HEK293 (cell line): Measurements from ENCODE around the gene LRP8.

Source experiments
- CTCF ChIA-PET: fragments of 350-600 bp; formaldehyde crosslinking; extraction: SDS; loops from one replicate; lab custom pipeline; 2021; ENCODE audit warnings: antibody characterized with exemption; lab: Yijun Ruan, JAX
- POLR2A ChIA-PET: fragments of 300-600 bp; formaldehyde crosslinking; extraction: SDS; loops from one replicate; lab custom pipeline; 2020; ENCODE audit warnings: antibody characterized with exemption, inconsistent platforms; lab: Yijun Ruan, JAX
- H3K27ac ChIP-seq: fragments of 200-500 bp; sonication (Bioruptor generic); 2 replicates; pipeline ENCODE4 v1.5.1; 2014; ENCODE audit warnings: low read depth, low read length, control low read depth, inconsistent platforms; ENCODE audit errors: extremely low read depth
- H3K36me3 ChIP-seq, 2 experiments: fragments of 200-500 bp in 1 of 2; sonication (Bioruptor generic) in 1 of 2; 1 replicate in 1 of 2; 2 replicates in 1 of 2; pipeline ENCODE4 v1.5.1; 2014 to 2017; ENCODE audit warnings: inconsistent platforms in 2 of 2, low read length in 2 of 2; ENCODE audit not compliant: control insufficient read depth in 2 of 2, insufficient read depth in 1 of 2
- H3K4me1 ChIP-seq: fragments of 200-500 bp; sonication (Bioruptor generic); 2 replicates; pipeline ENCODE4 v1.5.1; 2014; ENCODE audit warnings: mild to moderate bottlenecking, low read length, inconsistent platforms; ENCODE audit not compliant: control insufficient read depth, insufficient read depth
- H3K4me3 ChIP-seq: 2 replicates; pipeline ENCODE4 v1.5.1; 2011; ENCODE audit warnings: low read depth, mild to moderate bottlenecking, control low read depth, low read length, moderate library complexity
- H3K9me3 ChIP-seq: fragments of 200-500 bp; sonication (Bioruptor generic); 2 replicates; pipeline ENCODE4 v1.5.1; 2014; ENCODE audit warnings: low read depth, low read length, inconsistent platforms; ENCODE audit not compliant: control insufficient read depth, insufficient read depth
- CTCF ChIP-seq: fragments of 450-650 bp; formaldehyde crosslinking; IDR thresholded peaks from 2 replicates; pipeline ENCODE4 v1.5.1; 2016; ENCODE audit warnings: missing biosample characterization, missing genetic modification characterization
- SALL2 ChIP-seq: fragments of 450-650 bp; formaldehyde crosslinking; IDR thresholded peaks from 2 replicates; pipeline ENCODE4 v1.5.0; 2017; ENCODE audit warnings: missing biosample characterization, mild to moderate bottlenecking, missing genetic modification characterization, borderline replicate concordance
- SCRT1 ChIP-seq: fragments of 450-650 bp; formaldehyde crosslinking; IDR thresholded peaks from 2 replicates; pipeline ENCODE4 v1.5.1; 2016; ENCODE audit warnings: missing biosample characterization, missing genetic modification characterization, borderline replicate concordance
- SP2 ChIP-seq: fragments of 450-650 bp; formaldehyde crosslinking; IDR thresholded peaks from 2 replicates; pipeline ENCODE4 v1.5.1; 2016; ENCODE audit warnings: missing biosample characterization, missing genetic modification characterization
- SP7 ChIP-seq: fragments of 450-650 bp; formaldehyde crosslinking; IDR thresholded peaks from 2 replicates; pipeline ENCODE4 v1.5.1; 2016; ENCODE audit warnings: missing biosample characterization, missing genetic modification characterization
- ZBTB20 ChIP-seq: fragments of 450-650 bp; formaldehyde crosslinking; IDR thresholded peaks from 2 replicates; pipeline ENCODE4 v1.5.1; 2016; ENCODE audit warnings: missing biosample characterization, missing genetic modification characterization
- ZBTB44 ChIP-seq: fragments of 450-650 bp; IDR thresholded peaks from 2 replicates; pipeline ENCODE4 v1.5.1; 2018; ENCODE audit warnings: missing biosample characterization, mild to moderate bottlenecking, missing genetic modification characterization
- ZBTB49 ChIP-seq: fragments of 450-650 bp; formaldehyde crosslinking; IDR thresholded peaks from 2 replicates; pipeline ENCODE4 v1.5.1; 2016; ENCODE audit warnings: missing biosample characterization, missing genetic modification characterization, low read depth
- ZEB2 ChIP-seq: fragments of 450-650 bp; formaldehyde crosslinking; IDR thresholded peaks from 2 replicates; pipeline ENCODE4 v1.5.1; 2016; ENCODE audit warnings: missing biosample characterization, missing genetic modification characterization
- ZFP37 ChIP-seq: fragments of 450-650 bp; formaldehyde crosslinking; IDR thresholded peaks from 2 replicates; pipeline ENCODE4 v1.5.1; 2016; ENCODE audit warnings: missing biosample characterization, missing genetic modification characterization
- ZNF121 ChIP-seq: fragments of 450-650 bp; formaldehyde crosslinking; IDR thresholded peaks from 2 replicates; pipeline ENCODE4 v1.5.1; 2016; ENCODE audit warnings: missing biosample characterization, missing genetic modification characterization
- ZNF138 ChIP-seq: fragments of 450-650 bp; formaldehyde crosslinking; IDR thresholded peaks from 2 replicates; pipeline ENCODE4 v1.5.1; 2016; ENCODE audit warnings: missing biosample characterization, missing genetic modification characterization, borderline replicate concordance
- ZNF214 ChIP-seq: fragments of 450-650 bp; formaldehyde crosslinking; IDR thresholded peaks from 2 replicates; pipeline ENCODE4 v1.5.1; 2017; ENCODE audit warnings: missing biosample characterization, mild to moderate bottlenecking, missing genetic modification characterization, borderline replicate concordance
- ZNF24 ChIP-seq: fragments of 450-650 bp; formaldehyde crosslinking; IDR thresholded peaks from 2 replicates; pipeline ENCODE4 v1.5.1; 2016; ENCODE audit warnings: missing biosample characterization, missing genetic modification characterization
- ZNF266 ChIP-seq: fragments of 450-650 bp; formaldehyde crosslinking; IDR thresholded peaks from 2 replicates; pipeline ENCODE4 v1.5.1; 2016; ENCODE audit warnings: missing biosample characterization, missing genetic modification characterization, low read depth
- ZNF280C ChIP-seq: fragments of 450-650 bp; formaldehyde crosslinking; IDR thresholded peaks from 2 replicates; pipeline ENCODE4 v1.5.1; 2016; ENCODE audit warnings: missing biosample characterization, missing genetic modification characterization
- ZNF473 ChIP-seq: fragments of 450-650 bp; formaldehyde crosslinking; IDR thresholded peaks from 2 replicates; pipeline ENCODE4 v1.5.1; 2017; ENCODE audit warnings: missing biosample characterization, missing genetic modification characterization
- ZNF585B ChIP-seq: fragments of 450-650 bp; formaldehyde crosslinking; IDR thresholded peaks from 2 replicates; pipeline ENCODE4 v1.5.1; 2016; ENCODE audit warnings: missing biosample characterization, missing genetic modification characterization
- ZNF626 ChIP-seq: fragments of 450-650 bp; sonication (Bioruptor Pico); formaldehyde crosslinking; IDR thresholded peaks from 2 replicates; pipeline ENCODE4 v1.5.1; 2018; ENCODE audit warnings: missing biosample characterization, missing genetic modification characterization, inconsistent platforms
- ZNF654 ChIP-seq: fragments of 450-650 bp; formaldehyde crosslinking; IDR thresholded peaks from 2 replicates; pipeline ENCODE4 v1.5.1; 2016; ENCODE audit warnings: low read depth, missing biosample characterization, missing genetic modification characterization
- ZNF692 ChIP-seq: fragments of 450-650 bp; formaldehyde crosslinking; IDR thresholded peaks from 2 replicates; pipeline ENCODE4 v1.5.1; 2016; ENCODE audit warnings: missing biosample characterization, missing genetic modification characterization
- ZNF707 ChIP-seq: fragments of 450-650 bp; formaldehyde crosslinking; IDR thresholded peaks from 2 replicates; pipeline ENCODE4 v1.5.1; 2016; ENCODE audit warnings: missing biosample characterization, missing genetic modification characterization

The LRP8 gene

GRCh38 chr1:53267761-53268160, 60.1 kb downstream of the LRP8 start:
- peaks cover 0 to 60% of the 10 kb centered on the region in 2 experiments; a peak in 1 of 3 replicates for H3K36me3 ChIP-seq
- H3K27ac ChIP-seq: no peak overlapping the region
- no peak overlapping the region for H3K4me3 ChIP-seq
- H3K4me1 ChIP-seq: no peaks in the 10 kb centered on the region
- ChIA-PET POLR2A (no interaction called here), CTCF (interaction anchor here (0.6 to 4.4 kb wide), 6 partner anchors 10 to 697 kb away, joined by 3 to 23 read pairs (median 3); no protein-coding TSS in a partner anchor)
- TF ChIP-seq ZNF24 (tag by site-specific recombination) (no peak), ZBTB20 (no peak), ZBTB49 (no peak)
- H3K9me3 ChIP-seq: no peaks in the 10 kb centered on the region

GRCh38 chr1:53266038-53266437, 61.8 kb downstream of the LRP8 start:
- ChIA-PET POLR2A (no interaction called here), CTCF (interaction anchor here (0.9 to 4.4 kb wide), 5 partner anchors 9 to 207 kb away, joined by 3 to 23 read pairs (median 5); no protein-coding TSS in a partner anchor)
- H3K4me3 ChIP-seq: no peak overlapping the region
- peaks cover 0 to 74% of the 10 kb centered on the region in 2 experiments; a peak in 1 of 3 replicates for H3K36me3 ChIP-seq
- no peak for TF ChIP-seq ZNF280C (tag by site-specific recombination)
- no peak for TF ChIP-seq ZNF707 (tag by site-specific recombination)
- TF ChIP-seq ZNF585B (tag by site-specific recombination): no peak
- TF ChIP-seq CTCF (tag by site-specific recombination): peak; percentile 33; the same call in 1 of the 2 replicates
- no peak for TF ChIP-seq ZNF692 (tag by site-specific recombination)
- TF ChIP-seq ZNF654 (tag by site-specific recombination): peak; percentile 27
- no peaks in the 10 kb centered on the region for H3K9me3 ChIP-seq
- H3K27ac ChIP-seq: no peak overlapping the region
- no peaks in the 10 kb centered on the region for H3K4me1 ChIP-seq

GRCh38 chr1:53265581-53265980, 62.3 kb downstream of the LRP8 start:
- H3K36me3 ChIP-seq: peaks cover 0 to 74% of the 10 kb centered on the region in 2 experiments; a peak in 1 of 3 replicates
- H3K4me1 ChIP-seq: no peaks in the 10 kb centered on the region
- no peak overlapping the region for H3K27ac ChIP-seq
- no peak overlapping the region for H3K4me3 ChIP-seq
- ChIA-PET POLR2A (no interaction called here), CTCF (interaction anchor here (0.9 to 4.4 kb wide), 5 partner anchors 8 to 208 kb away, joined by 3 to 23 read pairs (median 5); no protein-coding TSS in a partner anchor)
- no peaks in the 10 kb centered on the region for H3K9me3 ChIP-seq
- no peak for TF ChIP-seq SP7 (tag by site-specific recombination)
- TF ChIP-seq ZNF121 (tag by site-specific recombination): no peak
- no peak for TF ChIP-seq ZBTB44 (tag by site-specific recombination)
- no peak for TF ChIP-seq ZNF473 (tag by site-specific recombination)
- no peak for TF ChIP-seq ZNF214 (tag by site-specific recombination)
- no peak for TF ChIP-seq ZNF266
- TF ChIP-seq SCRT1 (tag by site-specific recombination): no peak
- no peak for TF ChIP-seq ZNF138 (tag by site-specific recombination)
- TF ChIP-seq ZEB2: no peak
- TF ChIP-seq SALL2 (tag by site-specific recombination): no peak
- TF ChIP-seq ZFP37: no peak
- no peak for TF ChIP-seq SP2
- TF ChIP-seq ZNF626 (tag by site-specific recombination): no peak
